Astrocyte (in vitro differentiated cells and primary cell): ENCODE data around the gene RPL21. TPM values are rescaled to one million over a fixed set of nuclear protein-coding genes. Genes with fewer than 3 reads are reported as not detected.
"Not testable (repeated sequence)": the region's sequence is repeated elsewhere in the genome, so short reads cannot be mapped to it uniquely, and the experiment has no call there.

Experiments
- DNase-seq: peaks from one replicate; pipeline ENCODE4 v3.0.0-alpha.2; 2010; ENCODE audit warnings: low read depth
- FAIRE-seq: peaks from 2 replicates; lab custom pipeline; 2011; peaks lifted over from hg19 to GRCh38; lab: Jason Lieb, UNC
- H2AFZ ChIP-seq: 2 replicates; pipeline ENCODE4 v1.6.0; 2012; ENCODE audit warnings: low read depth, low read length, inconsistent platforms
- H3K27ac ChIP-seq: 2 replicates; pipeline ENCODE4 v1.5.1; 2011; ENCODE audit warnings: low read depth, low read length, inconsistent platforms
- H3K27me3 ChIP-seq: 2 replicates; pipeline ENCODE4 v1.6.0; 2011; ENCODE audit warnings: low read length, inconsistent platforms; ENCODE audit not compliant: insufficient read depth
- H3K36me3 ChIP-seq: 2 replicates; pipeline ENCODE4 v1.5.1; 2011; ENCODE audit warnings: low read length, inconsistent platforms; ENCODE audit not compliant: insufficient read depth
- H3K4me1 ChIP-seq: 2 replicates; pipeline ENCODE4 v1.5.1; 2011; ENCODE audit warnings: low read length, inconsistent platforms; ENCODE audit not compliant: insufficient read depth
- H3K4me2 ChIP-seq: 2 replicates; pipeline ENCODE4 v1.6.0; 2012; ENCODE audit warnings: low read length, inconsistent platforms
- H3K4me3 ChIP-seq: 2 replicates; pipeline ENCODE4 v1.5.1; 2011; ENCODE audit warnings: low read depth, mild to moderate bottlenecking, low read length, inconsistent platforms; ENCODE audit not compliant: insufficient read depth
- H3K79me2 ChIP-seq: 2 replicates; pipeline ENCODE4 v1.6.0; 2012; ENCODE audit warnings: mild to moderate bottlenecking, low read length, inconsistent platforms; ENCODE audit not compliant: insufficient read depth
- H3K9ac ChIP-seq: 2 replicates; pipeline ENCODE4 v1.6.0; 2012; ENCODE audit warnings: mild to moderate bottlenecking, low read length, inconsistent platforms
- H3K9me3 ChIP-seq: 2 replicates; pipeline ENCODE4 v1.5.1; 2012; ENCODE audit warnings: low read depth, mild to moderate bottlenecking, low read length, inconsistent platforms; ENCODE audit not compliant: insufficient read depth
- H4K20me1 ChIP-seq: 2 replicates; pipeline ENCODE4 v1.6.0; 2012; ENCODE audit warnings: low read length, inconsistent platforms; ENCODE audit not compliant: insufficient read depth
- H3K27ac Mint-ChIP-seq: one replicate; pipeline ENCODE4 v1.8.0; 2021; ENCODE audit warnings: mild to moderate bottlenecking, mixed read lengths; ENCODE audit not compliant: unreplicated experiment
- H3K27me3 Mint-ChIP-seq: one replicate; pipeline ENCODE4 v1.8.0; 2021; ENCODE audit warnings: low read depth, mixed read lengths; ENCODE audit not compliant: unreplicated experiment
- H3K36me3 Mint-ChIP-seq: one replicate; pipeline ENCODE4 v1.8.0; 2021; ENCODE audit warnings: low read depth, mixed read lengths; ENCODE audit not compliant: unreplicated experiment
- H3K4me1 Mint-ChIP-seq: one replicate; pipeline ENCODE4 v1.8.0; 2021; ENCODE audit warnings: low read depth, mixed read lengths; ENCODE audit not compliant: unreplicated experiment
- H3K4me3 Mint-ChIP-seq: one replicate; pipeline ENCODE4 v1.8.0; 2021; ENCODE audit warnings: mild to moderate bottlenecking, moderate library complexity, mixed read lengths; ENCODE audit not compliant: unreplicated experiment
- H3K9me3 Mint-ChIP-seq: one replicate; pipeline ENCODE4 v1.8.0; 2021; ENCODE audit warnings: mild to moderate bottlenecking, mixed read lengths; ENCODE audit not compliant: unreplicated experiment
- EZH2 ChIP-seq: IDR thresholded peaks from 2 replicates; pipeline ENCODE4 v1.6.1; 2012; ENCODE audit warnings: mild to moderate bottlenecking, low read length, inconsistent platforms; ENCODE audit not compliant: insufficient read depth
- total RNA-seq: library from RNA; stranded (reverse); gene quantifications from 2 replicates; pipeline ENCODE4 v1.2.1, GENCODE V29; 2021
- TF ChIP-seq, protein P1 (sequence below): IDR thresholded peaks from 2 replicates; pipeline ENCODE4 v1.5.1; 2011; ENCODE audit warnings: low read depth, mild to moderate bottlenecking, inconsistent platforms, low read length, moderate library complexity; ENCODE audit not compliant: insufficient read depth

Gene RPL21
- total RNA-seq, 1 donor from 2014 or later: 728 TPM

DNA sequence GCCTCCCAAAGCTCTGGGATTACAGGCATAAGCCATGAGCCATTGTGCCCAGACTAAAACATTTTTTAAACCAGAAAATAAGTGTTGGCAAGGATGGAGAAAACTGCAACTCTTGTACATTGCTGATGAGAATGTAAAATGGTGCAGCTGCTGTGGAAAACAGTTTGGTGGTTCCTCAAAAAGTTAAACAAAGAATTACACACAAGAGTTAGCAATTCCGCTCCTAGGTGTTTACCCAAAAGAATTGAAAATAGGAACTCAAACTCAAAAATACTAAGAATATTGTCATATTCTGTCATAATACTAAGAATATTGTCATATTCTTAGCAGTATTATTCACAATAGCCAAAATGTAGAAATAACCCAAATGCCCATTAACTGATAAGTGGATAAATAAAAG, 40.1 kb upstream of the RPL21 start:
- Histone ChIP-seq H3K9ac (no peak overlapping the region), H3K4me3 (no peak overlapping the region), H3K9me3 (no peaks in the 10 kb centered on the region), H3K79me2 (no peaks in the 10 kb centered on the region), H3K27me3 (no peaks in the 10 kb centered on the region), H4K20me1 (no peaks in the 10 kb centered on the region), H3K36me3 (no peaks in the 10 kb centered on the region), H2AFZ (no peak overlapping the region), H3K27ac (no peak overlapping the region), H3K4me2 (no peak overlapping the region), H3K4me1 (no peaks in the 10 kb centered on the region)
- no peak for DNase-seq
- TF ChIP-seq, protein P1, sequence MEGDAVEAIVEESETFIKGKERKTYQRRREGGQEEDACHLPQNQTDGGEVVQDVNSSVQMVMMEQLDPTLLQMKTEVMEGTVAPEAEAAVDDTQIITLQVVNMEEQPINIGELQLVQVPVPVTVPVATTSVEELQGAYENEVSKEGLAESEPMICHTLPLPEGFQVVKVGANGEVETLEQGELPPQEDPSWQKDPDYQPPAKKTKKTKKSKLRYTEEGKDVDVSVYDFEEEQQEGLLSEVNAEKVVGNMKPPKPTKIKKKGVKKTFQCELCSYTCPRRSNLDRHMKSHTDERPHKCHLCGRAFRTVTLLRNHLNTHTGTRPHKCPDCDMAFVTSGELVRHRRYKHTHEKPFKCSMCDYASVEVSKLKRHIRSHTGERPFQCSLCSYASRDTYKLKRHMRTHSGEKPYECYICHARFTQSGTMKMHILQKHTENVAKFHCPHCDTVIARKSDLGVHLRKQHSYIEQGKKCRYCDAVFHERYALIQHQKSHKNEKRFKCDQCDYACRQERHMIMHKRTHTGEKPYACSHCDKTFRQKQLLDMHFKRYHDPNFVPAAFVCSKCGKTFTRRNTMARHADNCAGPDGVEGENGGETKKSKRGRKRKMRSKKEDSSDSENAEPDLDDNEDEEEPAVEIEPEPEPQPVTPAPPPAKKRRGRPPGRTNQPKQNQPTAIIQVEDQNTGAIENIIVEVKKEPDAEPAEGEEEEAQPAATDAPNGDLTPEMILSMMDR: no peak
- no peak for TF ChIP-seq EZH2
- Mint-ChIP-seq H3K36me3 (peaks cover 8% of the 10 kb centered on the region), H3K9me3 (peaks cover 4% of the 10 kb centered on the region), H3K27ac (no peak overlapping the region), H3K4me1 (no peaks in the 10 kb centered on the region), H3K27me3 (no peaks in the 10 kb centered on the region), H3K4me3 (no peak overlapping the region)
- no peak for FAIRE-seq

DNA sequence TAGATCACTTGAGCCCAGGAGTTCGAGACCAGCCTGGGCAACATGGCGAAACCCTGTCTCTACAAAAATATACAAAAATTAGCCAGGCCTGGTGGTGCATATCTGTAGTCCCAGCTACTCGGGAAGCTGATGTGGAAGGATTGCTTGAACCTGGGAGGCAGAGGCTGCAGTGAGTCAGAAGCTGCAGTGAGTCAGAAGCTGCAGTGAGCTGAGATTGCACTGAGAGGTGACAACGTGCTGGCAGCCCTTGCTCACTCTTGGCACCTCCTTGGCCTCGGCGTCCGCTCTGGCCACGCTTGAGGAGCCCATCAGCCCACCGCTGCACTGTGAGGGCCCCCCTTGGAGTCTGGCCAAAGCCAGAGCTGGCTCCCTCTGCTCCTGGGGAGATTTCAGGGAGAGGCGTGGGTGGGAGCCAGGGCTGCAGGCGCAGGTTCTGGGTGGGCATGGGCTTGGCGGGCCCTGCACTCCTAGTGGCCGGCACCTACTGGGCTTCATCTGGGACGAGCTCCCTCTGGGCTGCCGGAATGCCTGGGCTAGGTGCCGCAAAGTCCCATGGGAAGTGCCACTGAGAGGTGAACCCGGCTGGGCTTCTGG, 39.5 kb upstream of the RPL21 start:
- peaks cover 8% of the 10 kb centered on the region for H3K36me3 Mint-ChIP-seq
- Histone ChIP-seq H3K9ac (no peak overlapping the region), H2AFZ (no peak overlapping the region), H4K20me1 (no peaks in the 10 kb centered on the region), H3K27ac (no peak overlapping the region), H3K4me1 (no peaks in the 10 kb centered on the region), H3K4me2 (no peak overlapping the region), H3K9me3 (no peaks in the 10 kb centered on the region), H3K36me3 (no peaks in the 10 kb centered on the region), H3K27me3 (no peaks in the 10 kb centered on the region), H3K79me2 (no peaks in the 10 kb centered on the region), H3K4me3 (no peak overlapping the region)
- H3K4me3 Mint-ChIP-seq: no peak overlapping the region
- no peak overlapping the region for H3K27ac Mint-ChIP-seq
- H3K27me3 Mint-ChIP-seq: no peaks in the 10 kb centered on the region
- FAIRE-seq (no peak), DNase-seq (peak; percentile 71)
- peaks cover 4% of the 10 kb centered on the region for H3K9me3 Mint-ChIP-seq
- TF ChIP-seq, protein P1: no peak
- no peak for TF ChIP-seq EZH2
- no peaks in the 10 kb centered on the region for H3K4me1 Mint-ChIP-seq

DNA sequence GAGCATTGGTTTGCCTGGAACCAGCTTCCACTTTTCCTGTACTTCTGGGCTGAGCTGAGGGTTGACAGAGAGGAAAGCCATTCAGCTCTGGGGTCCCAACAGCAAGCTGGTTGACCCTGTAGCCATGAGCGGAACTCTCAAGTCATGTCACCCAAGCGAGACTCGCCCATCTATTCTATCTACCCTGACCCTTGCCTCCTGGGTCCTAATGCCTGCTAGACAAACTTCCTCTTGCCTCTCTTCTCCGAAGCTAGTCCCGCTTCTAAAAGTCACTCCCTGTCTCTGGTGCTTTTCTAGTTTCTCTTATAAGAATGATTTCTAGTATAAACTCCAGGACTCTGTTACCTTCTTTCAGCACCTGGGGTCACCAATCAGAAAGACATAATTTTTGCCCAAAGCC, 38.0 kb upstream of the RPL21 start:
- H3K36me3 Mint-ChIP-seq, DNase-seq, H3K27me3 ChIP-seq, H3K4me3 Mint-ChIP-seq, H3K36me3 ChIP-seq, H3K9me3 ChIP-seq, H3K9me3 Mint-ChIP-seq, FAIRE-seq, H4K20me1 ChIP-seq, H3K27me3 Mint-ChIP-seq, H3K9ac ChIP-seq, H3K4me1 ChIP-seq, H2AFZ ChIP-seq, H3K4me2 ChIP-seq, H3K4me1 Mint-ChIP-seq, H3K27ac Mint-ChIP-seq, H3K4me3 ChIP-seq, H3K27ac ChIP-seq, H3K79me2 ChIP-seq: not testable (repeated sequence)

DNA sequence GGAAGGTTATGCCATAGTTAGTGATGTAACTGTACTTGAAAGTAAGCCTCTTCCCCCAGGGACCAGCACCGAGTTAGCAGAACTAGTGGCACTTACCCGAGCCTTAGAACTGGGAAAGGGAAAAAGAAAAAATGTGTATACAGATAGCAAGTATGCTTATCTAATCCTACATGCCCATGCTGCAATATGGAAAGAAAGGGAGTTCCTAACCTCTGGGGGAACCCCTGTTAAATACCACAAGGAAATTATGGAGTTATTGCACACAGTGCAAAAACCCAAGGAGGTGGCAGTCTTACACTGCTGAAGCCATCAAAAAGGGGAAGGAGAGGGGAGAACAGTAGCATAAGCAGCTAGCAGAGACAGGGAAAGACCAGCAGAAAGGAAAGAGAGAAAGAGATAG, 33.6 kb upstream of the RPL21 start:
- Mint-ChIP-seq H3K9me3 (peaks cover 19% of the 10 kb centered on the region), H3K36me3 (peaks cover 10% of the 10 kb centered on the region)
- not testable (repeated sequence) for H3K4me3 ChIP-seq, H3K27me3 Mint-ChIP-seq, H2AFZ ChIP-seq, H3K4me1 ChIP-seq, H3K27me3 ChIP-seq, H3K79me2 ChIP-seq, H3K4me1 Mint-ChIP-seq, H3K9me3 ChIP-seq, H3K9ac ChIP-seq, FAIRE-seq, H4K20me1 ChIP-seq, H3K4me2 ChIP-seq, H3K36me3 ChIP-seq, DNase-seq, H3K27ac Mint-ChIP-seq, H3K4me3 Mint-ChIP-seq, H3K27ac ChIP-seq

DNA sequence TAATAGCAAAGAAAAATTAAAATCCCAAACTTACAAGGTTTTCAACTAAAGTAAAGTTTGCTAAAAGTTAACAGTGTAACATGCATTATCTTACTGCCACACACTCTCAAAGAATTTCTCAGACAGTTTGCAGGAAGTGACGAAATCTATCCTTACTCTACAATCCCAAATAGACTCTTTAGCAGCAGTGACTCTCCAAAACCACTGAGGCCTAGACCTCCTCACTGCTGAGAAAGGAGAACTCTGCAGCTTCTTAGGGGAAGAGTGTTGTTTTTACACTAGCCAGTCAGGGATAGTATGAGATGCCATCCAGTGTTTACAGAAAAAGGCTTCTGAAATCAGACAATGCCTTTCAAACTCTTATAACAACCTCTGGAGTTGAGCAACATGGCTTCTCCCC, 32.5 kb upstream of the RPL21 start:
- not testable (repeated sequence) for H2AFZ ChIP-seq, H3K27ac ChIP-seq, H3K4me3 Mint-ChIP-seq, H3K27me3 ChIP-seq, H3K4me3 ChIP-seq, H3K79me2 ChIP-seq, H3K4me2 ChIP-seq, H3K27me3 Mint-ChIP-seq, H3K27ac Mint-ChIP-seq, H4K20me1 ChIP-seq, FAIRE-seq, H3K36me3 Mint-ChIP-seq, H3K9me3 ChIP-seq, DNase-seq, H3K4me1 ChIP-seq, H3K36me3 ChIP-seq, H3K4me1 Mint-ChIP-seq, H3K9ac ChIP-seq
- peaks cover 18% of the 10 kb centered on the region for H3K9me3 Mint-ChIP-seq
